Amniotic epithelial cell (primary cell): Measurements from ENCODE around the gene CDH5.

Experiments
- DNase-seq: peaks from one replicate; pipeline ENCODE4 v3.0.0-alpha.2; 2010; ENCODE audit warnings: low read depth

Gene CDH5

DNA sequence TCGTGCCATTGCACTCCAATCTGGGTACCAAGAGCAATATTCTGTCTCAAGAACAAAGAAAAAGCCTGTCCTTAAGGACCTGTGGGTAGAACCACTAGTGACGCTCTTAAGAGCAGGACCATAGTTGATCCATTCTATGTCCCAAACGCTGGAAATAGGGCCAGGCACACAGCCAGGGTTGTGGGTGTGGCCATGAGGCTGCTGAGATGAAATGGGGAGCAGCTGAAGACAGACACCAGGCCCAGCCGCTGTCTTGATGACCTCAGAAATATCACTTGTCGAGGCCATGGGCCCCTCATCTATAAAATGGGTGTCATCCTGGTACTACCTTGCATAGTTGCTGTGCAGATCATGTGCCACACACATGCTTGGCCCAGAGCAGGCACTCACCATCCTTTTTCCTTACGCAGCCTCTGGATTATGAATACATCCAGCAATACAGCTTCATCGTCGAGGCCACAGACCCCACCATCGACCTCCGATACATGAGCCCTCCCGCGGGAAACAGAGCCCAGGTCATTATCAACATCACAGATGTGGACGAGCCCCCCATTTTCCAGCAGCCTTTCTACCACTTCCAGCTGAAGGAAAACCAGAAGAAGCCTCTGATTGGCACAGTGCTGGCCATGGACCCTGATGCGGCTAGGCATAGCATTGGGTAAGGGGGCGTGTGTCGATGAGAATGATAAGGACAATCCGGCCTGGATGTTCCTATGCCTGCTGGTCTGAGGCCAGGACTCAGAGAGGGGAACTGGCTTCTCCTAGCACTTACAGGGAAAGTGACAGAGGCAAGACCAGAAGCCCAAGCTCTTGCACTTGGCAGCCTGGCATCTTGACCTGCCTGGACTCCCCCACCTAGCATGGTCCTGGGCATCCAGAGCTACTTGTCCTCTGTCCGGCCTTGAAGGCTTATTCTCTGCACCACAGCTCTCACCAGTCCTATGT lies 25.5 kb downstream of the CDH5 start:
- DNase-seq, result no peak

DNA sequence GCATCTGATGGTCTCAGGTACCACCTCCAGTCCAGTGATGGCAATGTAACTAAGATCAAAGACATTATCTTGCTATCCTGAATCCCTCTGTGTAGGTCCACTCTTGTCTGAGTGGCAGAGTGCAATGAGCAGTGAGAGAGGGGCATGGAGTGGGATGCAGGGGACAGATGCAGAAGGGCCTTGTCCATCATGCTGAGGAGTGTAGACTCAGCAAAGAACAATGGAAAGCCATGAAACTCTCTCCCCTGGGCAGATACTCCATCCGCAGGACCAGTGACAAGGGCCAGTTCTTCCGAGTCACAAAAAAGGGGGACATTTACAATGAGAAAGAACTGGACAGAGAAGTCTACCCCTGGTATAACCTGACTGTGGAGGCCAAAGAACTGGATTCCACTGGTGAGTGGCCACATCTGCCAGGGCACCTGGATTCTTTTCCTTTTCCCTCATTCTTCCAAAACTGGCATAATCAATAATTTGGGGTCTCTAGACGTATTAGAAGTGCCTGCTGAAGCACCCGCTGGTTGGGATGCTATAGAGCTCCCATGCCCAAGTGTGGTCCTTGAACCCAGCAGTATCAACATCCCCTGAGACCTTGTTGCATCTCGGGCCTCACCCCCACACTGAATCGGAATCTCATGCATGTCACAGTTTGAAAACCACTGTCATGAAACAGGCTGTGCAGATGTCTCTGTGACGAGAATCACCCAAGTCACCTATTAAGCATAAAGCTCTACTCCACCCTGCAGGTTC lies 29.5 kb downstream of the CDH5 start:
- DNase-seq, result no peak

DNA sequence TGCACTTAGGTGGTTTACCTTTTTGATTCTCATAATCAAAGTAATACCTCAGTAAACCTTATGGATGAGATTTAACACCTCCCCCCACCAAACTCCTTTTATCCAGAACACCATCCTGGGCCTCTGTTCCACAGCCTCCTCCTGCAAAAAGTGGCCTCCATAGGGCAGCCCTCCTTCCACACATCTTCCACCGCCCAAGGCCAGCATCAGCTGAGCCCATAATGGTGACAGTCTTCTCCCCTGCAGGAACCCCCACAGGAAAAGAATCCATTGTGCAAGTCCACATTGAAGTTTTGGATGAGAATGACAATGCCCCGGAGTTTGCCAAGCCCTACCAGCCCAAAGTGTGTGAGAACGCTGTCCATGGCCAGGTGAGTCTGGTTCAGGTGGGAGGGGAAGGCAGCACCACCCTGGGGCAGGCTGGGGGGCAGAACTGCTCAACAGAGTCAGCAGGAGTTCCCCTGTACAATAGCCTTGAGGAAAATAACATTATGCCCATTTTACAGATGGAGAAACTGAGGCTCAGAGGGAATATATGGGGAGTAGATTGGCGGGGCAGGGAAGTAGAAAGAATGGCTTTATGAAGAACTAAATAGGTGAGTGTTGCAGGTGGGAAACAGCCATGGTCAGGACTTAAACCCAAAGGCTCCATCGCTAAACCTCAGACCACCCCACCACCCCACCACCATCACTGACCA lies 31.4 kb downstream of the CDH5 start:
- no peak for DNase-seq

DNA sequence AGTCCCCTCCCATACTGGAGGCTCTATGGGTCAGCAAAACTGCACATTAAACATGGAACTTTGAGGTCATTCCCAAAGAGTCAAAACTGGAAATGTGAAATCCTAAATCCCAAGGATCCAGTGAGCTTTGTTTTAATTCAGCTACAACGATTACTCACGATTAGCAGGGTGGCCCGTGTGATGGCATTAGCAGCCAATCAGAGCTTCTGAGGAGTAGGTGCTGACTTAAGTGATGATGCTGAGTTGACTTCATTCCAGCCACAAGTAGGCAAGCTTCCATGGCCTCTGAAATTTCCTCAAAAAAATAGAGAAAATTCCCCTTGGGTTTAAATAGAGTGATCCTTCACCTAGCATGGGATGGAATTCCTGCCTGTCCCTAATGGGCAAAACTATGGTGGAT lies 32.5 kb downstream of the CDH5 start:
- peak; percentile 11 for DNase-seq

DNA sequence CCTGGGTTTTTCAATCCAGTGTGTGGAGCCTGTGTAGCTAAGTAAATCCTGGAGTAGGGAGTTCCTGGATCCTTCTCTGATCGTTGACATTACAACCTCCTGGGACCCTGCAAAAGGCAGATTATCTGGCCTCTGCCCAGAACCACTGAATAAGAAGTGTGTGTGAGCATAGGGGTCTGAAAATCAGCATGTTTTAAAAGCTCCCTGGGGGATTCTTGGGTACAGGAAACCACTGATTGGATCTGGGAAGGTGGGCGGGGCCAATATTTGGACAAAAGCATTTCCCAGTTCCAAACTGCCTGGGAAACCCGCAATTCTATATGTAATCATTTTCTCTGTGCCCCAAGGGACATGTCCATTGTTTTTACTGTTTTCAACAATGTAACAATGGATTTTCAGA lies 33.4 kb downstream of the CDH5 start:
- no peak for DNase-seq

DNA sequence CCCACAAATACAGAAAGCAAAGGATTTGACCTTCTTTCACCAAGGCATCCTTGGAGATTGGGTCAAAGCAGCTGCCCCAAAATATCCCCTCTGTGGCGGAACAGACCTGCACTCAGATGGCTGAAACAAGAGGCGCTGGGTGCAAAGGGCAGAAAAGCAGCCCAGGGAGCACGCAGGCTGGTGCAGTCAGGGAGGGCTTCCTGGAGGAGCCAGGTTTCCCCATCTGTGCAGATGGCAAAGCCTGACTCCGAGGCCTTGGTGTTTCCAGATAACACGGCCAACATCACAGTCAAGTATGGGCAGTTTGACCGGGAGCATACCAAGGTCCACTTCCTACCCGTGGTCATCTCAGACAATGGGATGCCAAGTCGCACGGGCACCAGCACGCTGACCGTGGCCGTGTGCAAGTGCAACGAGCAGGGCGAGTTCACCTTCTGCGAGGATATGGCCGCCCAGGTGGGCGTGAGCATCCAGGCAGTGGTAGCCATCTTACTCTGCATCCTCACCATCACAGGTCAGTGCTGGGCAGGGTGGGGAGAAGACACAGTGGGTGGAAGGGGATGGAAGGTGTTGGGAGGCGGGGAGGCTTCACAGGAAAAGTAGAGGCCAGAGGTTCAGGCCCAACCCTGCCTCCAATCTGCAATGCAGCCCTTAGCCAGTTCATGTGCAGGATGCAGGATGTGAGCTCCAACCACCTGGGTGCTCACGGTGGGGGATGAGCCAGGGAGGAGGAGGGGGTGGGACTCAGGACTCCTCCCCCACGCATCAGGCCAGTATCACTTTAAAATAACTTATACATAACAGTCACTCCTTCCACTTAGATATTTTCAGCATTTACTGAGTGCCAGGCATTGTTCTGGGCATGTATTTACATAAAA lies 34.3 kb downstream of the CDH5 start:
- no peak for DNase-seq

DNA sequence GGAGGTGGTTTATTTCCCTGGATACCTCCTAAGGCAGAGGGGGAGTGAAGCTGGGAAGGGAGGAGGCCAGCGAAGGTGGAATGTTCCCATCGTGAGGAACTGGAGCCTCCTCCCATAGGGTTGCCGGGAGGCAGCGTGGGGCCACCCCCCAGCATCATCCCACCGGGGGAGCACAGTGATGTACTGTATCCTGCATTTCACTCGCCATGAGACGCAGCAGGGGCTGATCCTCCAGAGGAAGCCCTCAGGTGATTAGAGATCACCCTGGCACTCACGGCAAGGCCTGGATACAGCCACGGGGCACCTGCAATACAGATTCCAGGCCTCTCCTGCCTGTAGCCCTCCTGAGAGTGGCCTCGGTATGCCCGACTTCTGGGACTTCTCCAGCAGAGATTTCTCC lies 35.1 kb downstream of the CDH5 start:
- no peak for DNase-seq

DNA sequence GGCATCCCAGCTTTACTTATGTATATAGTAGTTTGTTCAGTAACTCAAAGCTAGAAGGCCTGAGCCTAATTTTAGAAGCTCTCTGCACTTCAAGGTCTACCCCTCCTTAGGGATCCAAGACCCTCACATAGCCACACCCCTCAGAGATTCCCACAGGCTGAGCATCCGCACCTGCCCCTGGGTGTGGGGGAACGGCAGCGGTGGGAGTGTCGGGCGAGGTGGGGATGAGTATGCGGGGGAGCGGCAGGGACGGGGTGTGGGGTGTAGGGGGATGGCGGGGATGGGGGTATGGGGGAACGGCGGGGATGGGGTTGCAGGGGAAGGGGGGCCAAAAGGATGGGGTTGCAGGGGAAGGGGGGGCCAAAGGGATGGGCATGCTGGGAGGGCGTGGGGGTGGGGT lies 35.7 kb downstream of the CDH5 start:
- DNase-seq, result no peak

DNA sequence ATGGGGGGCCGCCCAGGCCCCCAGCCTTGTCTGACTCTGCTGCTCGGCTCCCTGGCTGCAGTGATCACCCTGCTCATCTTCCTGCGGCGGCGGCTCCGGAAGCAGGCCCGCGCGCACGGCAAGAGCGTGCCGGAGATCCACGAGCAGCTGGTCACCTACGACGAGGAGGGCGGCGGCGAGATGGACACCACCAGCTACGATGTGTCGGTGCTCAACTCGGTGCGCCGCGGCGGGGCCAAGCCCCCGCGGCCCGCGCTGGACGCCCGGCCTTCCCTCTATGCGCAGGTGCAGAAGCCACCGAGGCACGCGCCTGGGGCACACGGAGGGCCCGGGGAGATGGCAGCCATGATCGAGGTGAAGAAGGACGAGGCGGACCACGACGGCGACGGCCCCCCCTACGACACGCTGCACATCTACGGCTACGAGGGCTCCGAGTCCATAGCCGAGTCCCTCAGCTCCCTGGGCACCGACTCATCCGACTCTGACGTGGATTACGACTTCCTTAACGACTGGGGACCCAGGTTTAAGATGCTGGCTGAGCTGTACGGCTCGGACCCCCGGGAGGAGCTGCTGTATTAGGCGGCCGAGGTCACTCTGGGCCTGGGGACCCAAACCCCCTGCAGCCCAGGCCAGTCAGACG lies 36.2 kb downstream of the CDH5 start:
- no peak for DNase-seq

DNA sequence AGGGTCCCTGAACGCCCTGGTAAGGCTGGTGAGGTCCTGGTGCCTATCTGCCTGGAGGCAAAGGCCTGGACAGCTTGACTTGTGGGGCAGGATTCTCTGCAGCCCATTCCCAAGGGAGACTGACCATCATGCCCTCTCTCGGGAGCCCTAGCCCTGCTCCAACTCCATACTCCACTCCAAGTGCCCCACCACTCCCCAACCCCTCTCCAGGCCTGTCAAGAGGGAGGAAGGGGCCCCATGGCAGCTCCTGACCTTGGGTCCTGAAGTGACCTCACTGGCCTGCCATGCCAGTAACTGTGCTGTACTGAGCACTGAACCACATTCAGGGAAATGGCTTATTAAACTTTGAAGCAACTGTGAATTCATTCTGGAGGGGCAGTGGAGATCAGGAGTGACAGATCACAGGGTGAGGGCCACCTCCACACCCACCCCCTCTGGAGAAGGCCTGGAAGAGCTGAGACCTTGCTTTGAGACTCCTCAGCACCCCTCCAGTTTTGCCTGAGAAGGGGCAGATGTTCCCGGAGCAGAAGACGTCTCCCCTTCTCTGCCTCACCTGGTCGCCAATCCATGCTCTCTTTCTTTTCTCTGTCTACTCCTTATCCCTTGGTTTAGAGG lies 37.1 kb downstream of the CDH5 start:
- DNase-seq, result no peak

DNA sequence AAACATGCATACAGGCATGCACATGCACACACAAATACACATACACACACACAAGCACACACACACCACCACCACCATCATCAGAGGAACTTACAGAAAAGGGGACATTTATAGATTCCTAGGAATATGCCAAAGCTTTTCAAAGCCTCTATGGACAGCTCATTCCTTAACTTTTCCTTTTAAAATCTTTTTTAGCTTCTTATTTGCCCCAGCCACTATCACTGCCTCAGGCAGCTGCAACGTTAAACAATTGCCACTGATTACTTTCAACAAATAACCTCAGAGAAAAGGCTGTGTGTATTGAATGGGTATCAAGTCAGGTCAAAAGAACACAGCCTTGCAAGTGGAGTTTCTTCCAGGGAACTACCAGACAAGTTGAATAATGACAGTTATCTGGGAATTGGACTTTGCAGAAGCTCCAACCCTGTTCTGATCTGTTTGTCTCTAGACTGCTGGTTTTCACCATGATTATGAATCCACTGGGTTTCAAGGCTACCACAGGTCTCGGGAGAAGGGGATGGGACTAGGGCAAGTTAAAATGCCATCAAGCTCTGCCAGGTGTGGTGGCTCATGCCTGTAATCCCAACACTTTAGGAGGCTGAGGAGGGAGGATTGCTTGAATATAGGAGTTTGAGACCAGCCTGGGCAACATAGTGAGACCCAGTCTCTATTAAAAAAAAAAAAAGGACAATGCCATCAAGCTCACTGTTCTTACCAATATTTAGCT lies 38.7 kb downstream of the CDH5 start:
- DNase-seq, result no peak

DNA sequence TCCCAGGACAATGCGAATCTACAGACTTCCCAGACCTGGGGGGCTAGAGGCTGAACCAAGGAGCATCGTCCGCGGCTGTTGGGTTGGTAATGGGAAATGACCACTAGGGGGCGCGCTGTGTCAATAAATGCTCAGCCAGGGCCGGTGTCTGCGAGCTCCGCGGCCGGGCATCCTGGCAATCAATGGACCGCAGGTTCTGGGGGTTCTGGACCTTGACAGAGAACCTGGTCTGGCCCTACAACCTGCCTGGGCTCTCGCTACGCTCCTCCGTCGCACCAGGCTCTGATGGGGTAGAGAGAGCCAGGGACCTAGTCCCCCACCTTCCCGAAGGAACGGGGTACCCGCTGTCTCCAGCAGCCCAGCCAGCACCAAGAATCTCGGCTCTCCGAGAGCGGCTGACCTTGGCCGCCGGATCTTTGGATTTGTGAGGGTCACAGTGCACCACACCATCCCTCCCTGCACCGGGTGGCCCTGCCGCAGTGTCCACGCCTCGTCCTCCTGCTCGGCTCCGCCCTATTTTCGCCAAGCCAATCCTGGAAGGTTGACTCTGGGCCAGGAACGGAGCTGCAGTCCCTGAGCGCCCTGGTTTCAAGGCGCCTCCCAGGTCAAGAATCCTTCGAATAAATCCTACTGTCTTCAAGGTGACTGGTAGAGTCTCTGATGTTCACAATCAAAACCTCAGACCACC lies 40.2 kb downstream of the CDH5 start:
- peak; percentile 43 for DNase-seq

DNA sequence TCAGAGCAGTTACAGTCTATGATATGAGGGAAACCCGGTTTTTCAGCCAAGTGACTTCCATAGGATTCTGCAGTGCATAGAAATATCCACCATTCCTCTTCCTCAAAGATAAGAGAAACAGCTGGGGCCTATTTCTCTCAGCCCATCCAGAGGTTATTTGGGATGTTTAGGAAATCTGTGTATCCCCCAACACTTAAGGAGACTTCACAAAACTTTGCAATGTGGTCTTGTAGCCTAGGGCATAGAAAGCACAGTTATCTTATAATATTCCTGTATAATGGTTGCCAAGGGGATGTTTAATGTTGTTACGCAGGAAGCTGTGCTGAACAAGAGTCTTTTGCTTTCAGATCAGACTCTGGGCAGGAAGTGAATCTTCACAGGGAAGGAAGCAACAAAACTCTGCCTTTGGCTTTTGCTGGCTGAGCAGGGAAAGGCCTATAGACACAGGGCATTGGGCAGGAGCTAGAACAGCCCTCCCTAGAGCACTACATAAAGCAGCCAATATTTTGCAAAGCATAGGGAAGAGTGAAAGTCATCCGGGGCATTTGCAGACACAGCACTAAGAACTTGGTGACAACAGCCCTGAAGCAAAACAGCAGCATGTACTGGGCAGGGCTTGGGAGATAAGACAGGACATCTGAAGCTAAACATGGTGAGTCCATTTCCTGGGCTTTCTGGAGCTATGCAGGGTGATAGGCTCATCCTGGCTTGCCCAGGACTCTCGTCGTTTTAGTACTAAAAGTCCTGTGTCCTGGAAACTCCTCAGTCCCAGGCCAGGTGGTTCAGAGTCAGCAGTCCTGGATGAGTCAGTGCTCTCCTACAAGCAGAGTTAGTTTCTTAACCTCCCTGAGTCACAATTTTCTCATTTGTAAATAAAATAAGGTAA lies 41.9 kb downstream of the CDH5 start:
- DNase-seq, result peak; percentile 86

DNA sequence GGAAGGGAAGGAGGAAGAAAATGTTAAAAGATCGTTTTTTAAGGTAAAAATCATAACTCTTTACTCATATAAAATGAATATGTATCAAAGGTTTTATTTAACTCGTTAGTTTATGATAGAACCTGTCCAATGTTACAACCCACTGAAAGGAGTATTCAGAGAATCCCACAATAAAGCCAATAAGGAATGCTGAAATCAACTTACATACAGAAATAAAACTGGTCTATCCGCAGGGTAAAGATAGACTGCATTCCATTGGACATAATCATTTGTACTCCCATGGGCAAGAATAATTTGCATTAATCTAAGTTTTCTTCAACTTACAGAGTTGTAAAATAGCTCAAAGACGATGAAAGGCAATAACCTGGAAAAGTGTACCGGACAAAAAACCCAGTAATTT lies 42.7 kb downstream of the CDH5 start:
- DNase-seq, result peak; percentile 83

DNA sequence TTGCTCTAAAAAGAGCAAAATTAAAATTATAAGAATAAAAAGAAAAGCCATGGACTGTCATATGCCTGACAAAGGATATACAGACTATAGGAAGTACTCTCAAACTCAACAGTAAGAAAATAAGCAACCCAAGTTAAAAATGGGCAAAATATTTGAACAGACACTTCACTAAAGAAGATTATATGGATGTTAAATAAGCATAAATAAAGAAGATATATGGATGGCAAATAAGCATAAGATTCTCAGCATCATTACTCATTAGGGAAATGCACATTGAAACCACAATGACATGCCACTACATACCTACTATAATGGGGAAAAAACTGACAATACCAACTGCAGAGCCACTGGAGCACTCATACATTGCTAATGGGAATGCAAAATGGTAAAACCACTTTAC lies 45.7 kb downstream of the CDH5 start:
- DNase-seq, result no peak

DNA sequence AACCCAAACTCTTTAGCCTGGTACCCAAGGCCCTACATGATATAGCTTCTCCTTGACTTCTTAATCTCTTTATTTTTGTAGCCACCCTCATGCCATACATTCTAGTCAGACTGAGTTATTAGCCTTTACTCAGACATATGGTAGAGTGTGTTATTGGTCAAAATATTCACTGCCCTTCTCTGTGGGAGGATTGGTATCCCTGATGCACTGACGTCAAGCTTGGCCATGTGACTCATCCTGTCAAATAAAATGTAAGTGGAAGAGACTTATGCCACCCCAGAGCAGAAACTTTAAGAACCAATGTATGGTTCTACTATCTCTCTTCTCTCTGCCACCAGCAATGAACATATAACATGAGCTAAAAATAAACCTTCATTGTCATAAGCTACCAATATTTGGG lies 48.4 kb downstream of the CDH5 start:
- DNase-seq, result peak; percentile 47

DNA sequence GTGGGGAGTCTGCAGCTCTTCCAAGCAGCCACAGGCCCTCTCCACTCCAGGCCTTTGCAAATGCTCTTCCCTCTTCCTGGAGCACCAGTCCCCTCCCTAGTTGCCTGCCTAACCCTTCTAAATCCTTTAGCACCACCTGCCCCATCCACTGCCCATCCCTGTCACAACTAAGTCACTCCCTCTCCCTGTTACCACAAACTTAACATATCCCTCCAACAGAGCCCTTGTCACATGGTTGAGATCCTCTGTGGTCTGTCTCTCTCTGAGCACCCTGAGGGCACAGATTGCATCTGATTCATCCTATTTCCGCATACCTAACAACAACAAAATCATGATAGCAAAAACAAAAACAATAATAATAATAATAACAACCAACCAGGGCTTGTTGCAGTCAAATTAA lies 49.6 kb downstream of the CDH5 start:
- DNase-seq, result no peak

DNA sequence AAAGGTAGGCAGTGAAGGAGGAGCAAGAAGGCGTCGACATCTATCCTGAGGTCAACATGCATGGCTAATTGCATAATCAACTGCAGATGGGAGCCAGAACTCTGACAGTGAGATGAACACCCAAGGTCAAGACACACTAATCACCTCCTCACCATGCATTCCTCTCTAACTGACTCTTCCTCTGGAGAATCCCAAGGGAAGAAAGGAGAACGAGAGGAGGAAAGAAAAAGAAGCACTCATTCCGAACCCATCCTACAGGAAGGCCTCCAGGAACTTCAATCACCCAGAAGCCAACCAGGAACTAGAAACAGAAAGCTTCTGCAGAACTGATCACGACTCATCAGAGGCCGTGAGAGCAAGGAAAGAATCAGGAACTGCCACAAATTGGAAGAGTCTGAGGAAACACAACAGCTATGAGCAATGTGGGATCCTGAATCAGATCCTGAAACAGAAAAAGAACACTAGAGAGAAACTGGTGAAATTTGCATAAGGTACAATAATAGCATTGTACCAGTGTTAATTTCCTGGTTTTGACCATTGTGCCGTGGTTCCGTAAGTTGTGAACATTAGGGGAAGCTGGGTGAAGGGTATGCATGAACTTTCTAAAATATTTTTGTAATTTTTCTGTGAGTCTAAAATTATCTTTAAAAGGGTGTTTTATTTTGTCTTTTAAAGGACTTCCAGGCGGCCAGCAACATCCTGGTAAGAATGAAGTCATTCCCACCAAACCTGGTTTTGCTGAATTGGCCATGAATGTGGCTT lies 50.6 kb downstream of the CDH5 start:
- DNase-seq, result peak; percentile 78
